VCaP (cell line): ENCODE data around the gene FURIN.

Experiments
- H3K27ac ChIP-seq: fragments of 450-650 bp; 2 replicates; pipeline ENCODE4 v1.5.1; 2017
- CTCF ChIP-seq: fragments of 450-650 bp; conservative IDR thresholded peaks from 2 replicates; pipeline ENCODE4 v1.5.1; 2017; ENCODE audit warnings: mild to moderate bottlenecking, moderate library complexity

The FURIN gene

GRCh38 chr15:90871716-90872485 lies 3.5 kb downstream of the FURIN start:
- H3K27ac ChIP-seq = peak overlapping the region; percentile 98
- no peak for TF ChIP-seq CTCF

- peak overlapping the region; percentile 98 for H3K27ac ChIP-seq
- TF ChIP-seq CTCF = no peak
These were observed 4.2 kb downstream of the FURIN start for GRCh38 chr15:90872486-90873184.

- no peak for TF ChIP-seq CTCF
- H3K27ac ChIP-seq = peak overlapping the region; percentile 98
These were observed 5.2 kb downstream of the FURIN start for GRCh38 chr15:90873488-90873997.

- no peak for TF ChIP-seq CTCF
- H3K27ac ChIP-seq = peak overlapping the region; percentile 98
These were observed 5.7 kb downstream of the FURIN start for GRCh38 chr15:90873998-90874605.

- H3K27ac ChIP-seq = peak overlapping the region; percentile 98; the same call in 1 of the 2 replicates
These were observed 6.6 kb downstream of the FURIN start for GRCh38 chr15:90874986-90875385.

- no peak for TF ChIP-seq CTCF
These were observed 7.2 kb downstream of the FURIN start for GRCh38 chr15:90875549-90875981.

GRCh38 chr15:90876046-90876445 lies 7.7 kb downstream of the FURIN start:
- no peak overlapping the region for H3K27ac ChIP-seq
- no peak for TF ChIP-seq CTCF

More at GRCh38 chr15:90875549-90875981, 7.2 kb downstream of the FURIN start:
- no peak overlapping the region for H3K27ac ChIP-seq
